OCI-LY3 (cell line): ENCODE results near the gene PALLD.

Experiments used
- EZH2phosphoT487 ChIP-seq: fragments of 200-600 bp; shearing (Covaris generic); IDR thresholded peaks from 2 replicates; pipeline ENCODE4 v1.6.1; 2018; ENCODE audit warnings: antibody characterized with exemption, mixed run types, low read depth
- TF ChIP-seq, protein P1 (sequence below): fragments of 200-600, 300-600 bp; sonication (generic); IDR thresholded peaks from 2 replicates; pipeline ENCODE4 v1.5.1; 2014; ENCODE audit warnings: antibody characterized with exemption, low read length, low read depth

DNA sequence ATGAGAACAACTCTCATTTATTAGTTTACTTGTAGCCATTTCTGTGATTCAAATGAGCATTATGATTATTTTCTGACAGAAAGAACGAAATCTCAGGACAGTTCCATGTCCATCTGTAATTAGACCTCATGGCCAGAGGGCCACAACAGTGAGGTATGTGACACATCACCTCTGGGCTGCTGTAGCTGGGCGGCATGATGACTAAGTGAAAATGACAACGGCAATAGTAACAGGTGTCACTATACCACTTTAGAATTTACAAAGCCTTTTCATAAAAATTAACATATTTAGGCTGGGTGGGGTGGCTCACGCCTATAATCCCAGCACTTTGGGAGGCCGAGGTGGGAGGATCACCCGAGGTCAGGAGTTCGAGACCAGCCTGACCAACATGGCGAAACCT lies 260.6 kb downstream of the PALLD start:
- no peak for TF ChIP-seq EZH2phosphoT487
- TF ChIP-seq, protein P1, sequence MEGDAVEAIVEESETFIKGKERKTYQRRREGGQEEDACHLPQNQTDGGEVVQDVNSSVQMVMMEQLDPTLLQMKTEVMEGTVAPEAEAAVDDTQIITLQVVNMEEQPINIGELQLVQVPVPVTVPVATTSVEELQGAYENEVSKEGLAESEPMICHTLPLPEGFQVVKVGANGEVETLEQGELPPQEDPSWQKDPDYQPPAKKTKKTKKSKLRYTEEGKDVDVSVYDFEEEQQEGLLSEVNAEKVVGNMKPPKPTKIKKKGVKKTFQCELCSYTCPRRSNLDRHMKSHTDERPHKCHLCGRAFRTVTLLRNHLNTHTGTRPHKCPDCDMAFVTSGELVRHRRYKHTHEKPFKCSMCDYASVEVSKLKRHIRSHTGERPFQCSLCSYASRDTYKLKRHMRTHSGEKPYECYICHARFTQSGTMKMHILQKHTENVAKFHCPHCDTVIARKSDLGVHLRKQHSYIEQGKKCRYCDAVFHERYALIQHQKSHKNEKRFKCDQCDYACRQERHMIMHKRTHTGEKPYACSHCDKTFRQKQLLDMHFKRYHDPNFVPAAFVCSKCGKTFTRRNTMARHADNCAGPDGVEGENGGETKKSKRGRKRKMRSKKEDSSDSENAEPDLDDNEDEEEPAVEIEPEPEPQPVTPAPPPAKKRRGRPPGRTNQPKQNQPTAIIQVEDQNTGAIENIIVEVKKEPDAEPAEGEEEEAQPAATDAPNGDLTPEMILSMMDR: no peak
